KG1 (cell line): ENCODE results near the gene LMAN2L.
"Not testable (repeated sequence)": the region's sequence is repeated elsewhere in the genome, so short reads cannot be mapped to it uniquely, and the experiment has no call there.

ENCODE experiments used
- DNase-seq: peaks from one replicate; lab custom pipeline; 2025; lab: John Stamatoyannopoulos, UW

The LMAN2L gene

DNA sequence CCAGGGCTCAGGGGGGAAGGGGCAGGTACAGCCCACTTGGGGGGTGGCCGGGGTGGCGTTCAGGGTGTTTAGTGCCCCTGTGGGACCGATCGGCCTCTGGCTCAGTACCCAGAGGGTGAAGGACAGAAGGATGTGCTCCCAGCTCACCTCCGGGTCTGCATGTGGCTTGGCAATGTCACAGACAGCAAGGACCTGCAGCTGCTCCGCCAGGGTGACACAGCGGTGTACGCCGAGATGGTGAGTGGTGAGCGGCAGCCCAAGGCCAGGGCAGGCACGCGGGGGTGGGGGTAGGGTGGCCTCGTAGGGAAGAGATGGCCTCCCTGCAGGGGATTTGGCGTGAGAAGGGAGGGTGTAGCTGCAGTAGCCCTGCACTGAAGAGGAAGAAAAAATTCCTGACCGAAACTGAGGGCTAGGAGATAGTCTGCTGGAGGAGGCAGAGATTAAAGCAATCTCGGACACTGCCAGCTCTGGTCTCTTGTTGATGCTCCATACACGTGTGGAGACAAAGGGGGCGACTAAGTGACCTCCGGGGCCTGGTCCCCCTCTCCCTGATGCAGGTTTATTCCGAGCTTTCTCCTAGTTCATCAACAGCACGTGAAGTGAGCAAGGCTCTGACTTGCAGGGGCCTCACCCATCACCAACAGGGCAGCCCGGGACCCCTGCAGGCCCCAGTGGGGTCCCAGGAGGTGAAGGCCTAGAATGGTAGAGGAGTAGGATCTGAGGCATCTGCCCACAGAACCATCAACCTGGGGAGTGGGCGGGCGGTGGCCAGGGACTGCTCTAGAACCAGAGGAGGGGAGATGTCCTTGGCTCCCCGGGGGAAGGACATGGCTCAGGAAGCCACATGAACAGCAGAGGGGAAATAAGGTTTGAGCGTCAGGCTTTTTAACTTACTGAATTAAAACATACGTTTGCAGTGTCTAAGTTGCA is 51.9 kb downstream of the LMAN2L start:
- DNase-seq: no peak

DNA sequence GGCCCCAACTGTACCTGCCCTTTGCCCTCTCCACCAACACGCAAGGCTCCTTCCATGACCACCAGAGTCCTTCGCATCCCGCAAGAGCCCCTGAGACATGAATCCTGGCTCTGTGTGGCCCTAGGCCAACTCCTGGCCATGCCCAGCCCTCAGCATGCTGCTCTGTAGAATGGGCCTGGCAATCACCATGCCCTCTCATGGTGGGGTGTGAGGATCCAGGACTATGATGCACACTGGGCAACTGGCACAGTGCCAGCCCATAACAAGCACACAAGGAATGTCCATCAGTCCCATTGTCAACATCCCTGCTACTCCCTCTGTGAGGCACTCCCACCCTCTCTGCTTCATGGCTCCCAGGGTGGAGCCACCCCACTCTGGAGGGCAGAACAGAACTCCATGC is 52.6 kb downstream of the LMAN2L start:
- DNase-seq: no peak

DNA sequence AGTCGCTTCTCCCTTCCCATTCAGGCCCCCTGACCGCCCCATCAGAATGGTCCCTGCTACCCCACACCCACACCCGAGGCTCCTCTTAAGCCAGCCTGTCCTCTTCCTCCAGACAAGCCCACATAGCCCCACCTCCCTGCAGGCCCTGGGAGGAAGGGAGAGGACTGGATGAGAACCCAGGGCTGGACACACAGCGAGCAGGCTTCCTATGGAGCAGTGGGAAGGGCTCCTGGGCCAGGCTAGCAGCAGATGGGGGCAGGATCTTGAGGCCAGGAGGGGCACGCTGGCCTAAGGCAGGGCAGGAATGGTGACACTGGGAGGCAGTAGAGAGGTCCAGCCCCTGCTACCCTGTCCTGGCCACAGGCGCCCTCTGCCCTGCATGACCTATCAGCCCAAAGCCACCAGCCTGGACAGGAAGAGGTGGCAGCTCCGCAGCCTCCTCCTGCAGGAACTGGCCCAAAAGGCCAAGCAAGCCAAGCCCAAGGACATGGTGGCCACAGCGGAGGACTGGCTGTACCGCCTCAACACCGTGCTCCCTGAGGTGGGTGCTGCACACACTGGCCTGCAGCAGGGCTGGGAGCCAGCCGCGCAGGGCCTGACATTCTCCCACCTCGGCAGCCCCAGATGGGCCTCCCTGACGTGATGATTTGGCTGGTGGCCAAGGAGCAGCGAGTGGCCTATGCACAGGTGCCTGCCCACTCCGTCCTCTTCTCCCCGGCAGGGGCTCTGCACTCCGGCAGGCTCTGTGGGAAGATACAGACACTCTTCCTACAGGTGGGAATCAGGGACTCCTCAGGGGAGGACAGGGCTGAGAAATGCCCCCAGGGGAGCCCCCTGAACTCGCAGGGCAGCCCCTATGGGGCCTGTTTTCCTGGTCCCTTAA is 54.0 kb downstream of the LMAN2L start:
- DNase-seq: no peak

DNA sequence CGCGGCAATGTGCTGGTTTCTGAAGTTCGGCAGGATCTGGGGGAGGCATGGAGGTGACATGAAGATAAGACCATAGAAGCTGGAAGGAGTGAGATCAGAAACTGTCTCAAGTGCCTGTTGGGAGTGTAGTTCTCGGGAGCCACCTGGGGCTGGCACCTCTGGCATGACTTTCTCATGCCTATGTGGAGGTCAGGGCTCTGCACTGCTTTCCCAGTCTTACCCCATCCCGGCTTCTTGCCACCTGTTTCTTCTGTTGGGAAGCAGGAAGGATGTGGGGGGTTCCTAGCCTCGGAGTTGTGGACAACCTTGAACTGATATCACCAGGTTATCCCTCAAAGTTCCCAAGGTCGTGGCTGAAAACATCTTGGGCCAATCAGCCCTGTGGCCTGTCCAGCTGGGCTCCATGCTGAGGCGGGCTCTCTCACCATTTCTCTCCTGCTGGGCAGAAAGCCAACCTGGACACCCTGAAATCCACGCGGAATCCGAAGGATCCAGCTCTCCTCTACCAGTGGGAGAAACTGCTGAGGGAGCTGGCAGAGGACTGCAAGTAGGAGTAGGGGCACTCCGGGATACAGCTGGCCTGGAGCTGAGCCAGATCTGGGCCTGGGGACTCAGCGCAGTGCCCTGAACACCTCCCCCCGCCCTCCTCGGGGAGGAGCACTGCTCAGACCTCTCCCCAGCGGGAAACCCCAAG is 54.8 kb downstream of the LMAN2L start:
- DNase-seq: no peak

DNA sequence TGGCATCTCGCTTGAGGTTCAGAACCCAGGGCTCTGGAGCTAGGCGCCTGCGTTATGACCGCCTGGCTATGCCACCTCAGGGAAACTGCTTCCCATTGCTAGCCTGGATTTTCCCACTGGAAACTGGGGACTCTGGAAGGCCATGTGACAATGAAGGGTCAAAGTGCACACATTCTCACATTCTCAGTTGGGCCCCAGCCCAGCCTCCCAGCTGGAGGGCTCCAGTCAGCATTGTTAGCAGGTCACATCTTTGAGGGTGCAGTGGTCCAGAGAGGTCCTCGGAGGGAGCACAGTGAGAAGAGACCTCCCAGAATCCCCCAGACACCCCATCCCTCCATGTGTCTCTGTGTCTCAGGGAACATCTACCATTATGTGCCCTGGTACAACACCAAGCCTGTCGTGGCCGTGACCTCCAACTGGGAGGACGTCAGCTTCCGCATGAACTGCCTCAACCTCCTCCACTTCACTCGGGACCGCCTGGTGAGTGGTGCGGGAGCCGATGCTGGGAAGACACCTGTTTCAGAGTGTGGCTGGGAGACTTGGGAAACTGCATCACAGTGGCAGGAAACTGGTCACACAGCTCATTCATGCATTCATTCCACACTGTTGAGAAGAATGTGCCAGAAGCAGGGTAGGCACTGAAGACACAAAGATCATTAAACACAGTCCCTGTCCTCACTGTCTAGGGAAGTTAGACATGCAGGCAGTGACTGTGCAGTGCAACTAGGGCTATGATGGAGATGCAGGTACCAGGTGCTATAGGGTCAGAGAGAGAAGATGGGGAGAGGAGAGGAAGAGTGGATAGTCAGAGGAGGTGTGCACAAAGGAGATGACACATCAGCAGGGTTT is 55.7 kb downstream of the LMAN2L start:
- DNase-seq: no peak

DNA sequence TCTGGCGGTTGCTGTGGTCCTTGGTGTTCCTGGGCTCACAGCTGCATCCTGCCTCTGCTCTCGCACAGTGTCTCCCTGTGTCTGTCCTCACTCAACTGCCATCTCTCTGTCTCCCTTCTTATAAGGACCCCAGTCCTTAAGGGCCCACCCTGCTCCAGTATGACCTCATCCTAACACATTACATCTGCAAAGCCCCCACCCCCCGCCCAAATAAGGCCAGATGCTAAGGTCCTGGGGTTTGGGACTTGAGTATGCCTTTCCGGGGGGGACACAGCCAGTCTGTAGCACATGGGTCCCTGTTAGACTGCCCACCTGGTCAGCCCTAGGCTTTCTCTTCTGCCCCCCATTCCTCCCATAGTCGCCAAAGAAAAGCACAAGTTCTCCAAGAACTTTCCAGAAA is 56.6 kb downstream of the LMAN2L start:
- DNase-seq: no peak

DNA sequence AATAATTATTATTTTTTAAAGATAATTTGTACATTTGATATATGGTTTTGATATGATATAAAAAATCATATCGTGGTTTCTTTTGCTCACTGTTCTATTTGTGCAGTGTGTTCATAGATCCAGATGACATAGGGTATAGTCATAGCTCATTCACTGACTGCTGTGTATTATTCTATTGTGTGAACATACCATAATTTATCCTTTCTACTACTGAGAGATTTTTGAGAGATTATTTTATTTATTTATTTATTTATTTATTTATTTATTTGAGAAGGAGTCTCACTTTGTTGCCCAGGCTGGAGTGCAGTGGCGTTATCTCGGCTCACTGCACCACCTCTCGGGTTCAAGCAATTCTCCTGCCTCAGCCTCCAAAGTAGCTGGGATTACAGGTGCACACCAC is 58.3 kb downstream of the LMAN2L start:
- DNase-seq: no peak

DNA sequence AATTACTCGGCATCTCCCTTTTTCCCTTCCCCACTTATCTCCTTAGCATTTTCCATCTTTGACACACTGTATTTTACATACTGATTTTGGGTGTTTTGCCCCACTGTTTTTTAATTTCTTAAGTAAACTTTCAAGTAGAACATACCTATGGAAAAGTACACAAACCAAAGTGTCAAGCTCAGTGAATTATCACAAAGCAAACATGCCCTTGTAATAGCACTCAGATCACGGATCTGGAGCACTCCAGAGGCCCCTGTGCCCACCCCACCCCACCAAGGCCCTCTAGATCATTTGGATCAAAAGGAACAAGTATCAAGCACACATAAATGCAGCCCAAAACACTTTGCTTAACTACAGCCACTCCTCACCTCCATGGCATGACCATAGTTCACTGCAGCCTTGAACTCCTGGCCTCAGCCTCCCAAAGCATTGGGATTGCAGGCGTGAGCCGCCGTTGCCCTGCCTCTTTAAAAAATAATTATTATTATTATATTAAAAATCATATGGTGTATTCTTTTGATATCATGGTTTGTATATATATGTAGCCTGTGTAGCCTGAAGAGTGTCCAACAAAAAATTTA is 59.2 kb downstream of the LMAN2L start:
- DNase-seq: no peak

DNA sequence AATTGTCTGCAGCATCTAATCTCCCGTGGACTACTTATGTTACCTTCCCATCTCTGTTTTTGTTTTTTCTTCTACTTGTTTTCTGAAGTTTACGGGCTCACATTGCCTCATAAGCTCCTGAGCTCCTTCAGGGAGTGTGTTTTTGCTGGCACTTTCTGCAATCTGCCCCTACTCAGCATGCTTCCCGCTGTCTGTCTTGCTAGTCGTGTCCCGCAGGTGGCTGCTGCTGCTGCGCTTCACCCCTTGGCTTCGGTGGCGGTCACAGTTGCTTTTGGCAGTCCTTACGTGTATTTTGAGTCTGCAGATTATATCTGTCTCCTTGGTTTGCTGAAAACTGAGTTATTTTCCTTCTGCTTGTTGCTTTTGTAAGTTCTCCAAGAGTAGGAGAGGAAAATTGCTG is 60.0 kb downstream of the LMAN2L start:
- no peak for DNase-seq

DNA sequence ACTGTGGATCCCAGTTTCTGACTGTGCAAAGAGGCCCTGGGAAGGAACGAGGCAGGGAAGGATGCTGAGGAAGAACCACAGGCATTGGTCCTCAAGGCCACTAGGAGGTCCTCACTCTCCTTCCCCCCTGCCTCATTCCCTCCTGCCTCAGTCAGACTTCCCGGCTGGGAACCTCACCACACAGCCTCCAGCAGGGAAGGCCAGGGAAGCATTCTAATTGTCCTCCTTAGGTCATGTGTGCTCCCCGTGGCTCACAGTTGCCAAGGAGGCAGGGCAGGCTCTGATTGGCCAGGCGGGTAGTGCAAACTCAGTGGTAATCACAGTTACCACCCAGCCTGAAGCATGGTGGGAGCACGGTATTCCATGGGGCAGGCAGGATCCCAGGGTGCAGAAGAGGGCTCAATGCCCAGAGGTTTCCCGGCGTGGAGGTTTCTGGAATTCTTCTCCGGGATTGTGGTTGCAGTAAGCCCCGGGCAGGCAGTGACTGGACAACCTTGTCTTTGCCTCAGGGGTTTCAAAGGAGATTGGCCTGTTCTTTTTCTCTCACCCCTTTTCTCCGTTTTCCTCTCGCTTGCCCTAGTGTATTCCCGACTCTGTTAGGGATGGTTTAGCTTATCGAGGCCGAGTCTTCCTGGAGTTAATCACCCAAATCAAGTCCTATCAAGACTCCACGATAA is 70.2 kb downstream of the LMAN2L start:
- no peak for DNase-seq

DNA sequence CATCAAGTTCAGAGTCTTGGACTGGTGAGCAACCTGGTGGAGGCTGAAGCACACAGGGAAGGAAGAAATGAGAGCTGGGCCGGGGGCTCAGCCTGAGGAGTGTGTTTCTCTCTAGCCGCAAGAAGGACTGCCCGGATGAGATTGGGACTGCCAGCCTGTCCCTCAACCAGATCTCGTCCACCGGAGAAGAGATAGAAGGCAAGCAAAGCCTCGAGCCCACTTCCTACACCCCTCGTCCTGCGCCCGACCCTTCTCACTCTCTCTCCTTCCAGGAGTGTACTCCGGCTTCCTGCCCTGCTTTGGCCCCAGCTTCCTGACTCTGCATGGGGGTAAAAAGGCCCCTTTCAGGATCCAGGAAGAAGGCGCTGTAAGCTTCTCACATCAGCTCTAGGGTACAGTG is 71.1 kb downstream of the LMAN2L start:
- DNase-seq: no peak

DNA sequence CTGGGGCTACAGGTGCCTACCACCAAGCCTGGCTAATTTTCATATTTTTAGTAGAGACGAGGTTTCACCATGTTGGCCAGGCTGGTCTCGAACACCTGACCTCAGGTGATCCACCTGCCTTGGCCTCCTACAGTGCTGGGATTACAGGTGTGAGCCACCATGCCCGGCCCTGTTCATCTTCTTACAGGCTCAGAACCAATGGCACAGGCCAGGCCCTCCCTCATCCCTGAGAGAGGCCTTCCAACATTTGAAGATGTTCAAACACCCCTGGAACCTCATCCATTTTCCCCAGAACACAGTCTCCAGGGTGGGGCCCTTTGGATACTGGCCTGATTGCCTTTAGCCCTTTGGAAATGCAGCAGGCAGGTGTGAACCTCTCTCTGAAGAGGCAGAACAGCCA is 74.1 kb downstream of the LMAN2L start:
- not testable (repeated sequence) for DNase-seq

DNA sequence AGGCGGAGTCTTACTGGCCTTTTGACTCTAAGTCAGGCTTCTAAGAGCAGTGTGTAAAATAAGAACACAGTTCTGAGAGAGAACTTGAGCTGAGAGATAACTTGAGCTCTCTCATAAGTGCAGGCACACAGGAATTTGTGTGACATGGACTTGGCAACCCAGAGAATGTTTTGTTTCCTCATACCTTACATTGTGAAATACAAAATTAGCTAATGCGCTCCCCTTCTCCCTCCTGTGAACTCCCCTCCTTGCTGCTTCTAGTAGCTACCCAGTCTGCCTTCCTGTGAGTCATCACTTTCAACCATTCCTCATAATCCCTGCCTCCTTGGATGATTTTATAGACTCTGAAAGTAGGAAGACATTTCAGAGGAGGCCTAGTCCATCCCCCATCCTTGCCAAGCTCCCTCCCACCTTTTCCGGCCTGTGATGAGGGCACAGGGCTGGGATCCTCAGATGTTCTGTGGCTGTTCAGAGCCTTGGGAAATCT is 74.7 kb downstream of the LMAN2L start:
- no peak for DNase-seq

DNA sequence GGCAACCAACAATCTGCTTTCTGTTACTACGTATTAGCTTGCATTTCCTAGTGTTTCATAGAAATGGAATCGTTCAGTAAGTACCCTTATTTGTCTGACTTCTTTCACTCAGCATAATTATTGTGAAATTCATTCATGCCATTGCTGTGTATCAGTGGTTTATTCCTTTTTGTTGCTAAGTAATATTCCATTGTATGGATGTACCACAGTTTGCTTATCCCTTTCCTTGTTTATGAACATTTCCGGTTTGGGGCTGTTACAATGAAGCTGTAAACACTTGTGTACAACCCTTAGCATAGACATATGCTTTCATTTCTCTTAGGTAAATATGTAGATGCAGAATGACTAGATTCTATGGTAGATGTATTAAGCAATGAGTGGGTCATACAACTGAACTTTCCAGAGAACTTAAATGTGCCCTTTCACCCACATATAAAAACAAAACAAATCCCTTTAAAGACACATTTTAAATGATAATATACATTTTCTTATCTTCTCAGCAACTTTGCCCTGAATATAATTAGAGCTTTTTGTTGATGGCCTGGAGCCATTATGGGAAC is 75.4 kb downstream of the LMAN2L start:
- no peak for DNase-seq

DNA sequence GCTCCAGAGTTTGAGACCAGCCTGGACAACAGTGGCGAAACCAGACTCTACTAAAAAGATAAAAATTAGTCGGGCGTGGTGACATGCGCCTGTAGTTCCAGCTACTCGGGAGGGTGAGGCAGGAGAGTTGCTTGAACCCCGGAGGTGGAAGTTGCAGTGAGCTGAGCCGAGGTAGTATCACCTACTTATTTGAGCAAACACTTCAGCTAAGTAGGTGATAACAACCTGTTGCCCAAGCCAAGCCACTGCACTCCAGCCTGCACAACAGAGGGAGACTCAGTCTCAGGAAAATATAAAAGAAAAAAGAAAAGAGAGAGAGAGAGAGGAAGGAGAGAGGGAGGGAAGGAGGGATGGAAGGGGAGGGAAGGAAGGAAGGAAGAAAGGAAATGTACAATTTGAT is 76.0 kb downstream of the LMAN2L start:
- DNase-seq: no peak

DNA sequence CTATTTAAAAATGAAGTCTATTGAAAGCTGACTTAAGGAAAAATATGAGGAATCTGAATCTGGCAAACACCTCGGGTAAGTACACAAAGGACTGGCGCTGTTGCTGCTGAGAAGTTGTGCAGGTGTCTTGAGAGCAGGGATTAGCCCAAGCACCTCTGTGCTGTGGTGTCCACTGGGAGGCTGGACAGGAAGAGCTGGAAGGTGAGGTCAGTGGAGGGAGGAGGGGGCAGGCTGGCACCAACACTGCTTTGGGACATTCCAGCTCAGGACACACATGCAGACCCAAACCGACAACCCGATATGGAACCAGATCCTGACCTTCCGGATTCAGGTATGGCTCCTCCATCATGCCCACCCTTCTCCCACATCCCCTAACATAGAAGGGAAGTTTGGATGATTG is 76.7 kb downstream of the LMAN2L start:
- no peak for DNase-seq

DNA sequence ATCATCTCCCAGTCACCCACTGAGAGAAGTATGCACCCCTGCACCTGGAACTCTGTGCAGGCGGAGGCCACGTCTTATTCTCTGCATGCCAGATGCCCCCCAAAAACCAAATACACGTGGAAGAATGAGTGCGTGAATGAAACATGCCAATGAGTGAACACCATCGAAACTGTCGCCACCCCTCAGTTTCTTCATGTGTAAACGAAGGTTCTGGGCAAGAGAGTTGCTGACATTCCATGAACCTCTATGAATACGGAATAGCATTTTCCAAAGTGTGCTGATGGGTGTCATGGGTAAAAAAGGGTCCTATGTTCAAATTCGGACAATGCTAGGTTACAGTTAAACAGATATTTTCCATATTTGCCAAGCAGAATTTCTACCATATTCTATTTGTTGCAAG is 77.5 kb downstream of the LMAN2L start:
- no peak for DNase-seq

DNA sequence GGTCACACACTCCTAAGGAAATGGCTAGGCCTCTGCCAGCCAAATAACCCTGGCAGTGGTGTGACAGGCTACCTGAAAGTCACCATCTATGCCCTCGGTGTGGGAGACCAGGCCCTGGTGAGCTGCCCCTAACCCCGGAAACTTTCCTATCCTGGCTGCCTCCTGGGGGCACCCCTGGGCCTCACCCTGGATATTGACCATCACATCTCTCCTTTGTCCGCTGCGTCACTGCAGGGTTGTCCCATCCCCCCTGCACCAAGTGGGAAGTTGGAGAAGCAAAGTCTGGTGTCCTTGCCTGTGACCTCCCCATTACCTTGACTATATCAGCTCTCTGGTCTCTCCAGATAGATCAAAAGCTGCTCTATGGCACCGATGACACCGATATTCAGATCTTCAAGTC is 78.5 kb downstream of the LMAN2L start:
- no peak for DNase-seq

DNA sequence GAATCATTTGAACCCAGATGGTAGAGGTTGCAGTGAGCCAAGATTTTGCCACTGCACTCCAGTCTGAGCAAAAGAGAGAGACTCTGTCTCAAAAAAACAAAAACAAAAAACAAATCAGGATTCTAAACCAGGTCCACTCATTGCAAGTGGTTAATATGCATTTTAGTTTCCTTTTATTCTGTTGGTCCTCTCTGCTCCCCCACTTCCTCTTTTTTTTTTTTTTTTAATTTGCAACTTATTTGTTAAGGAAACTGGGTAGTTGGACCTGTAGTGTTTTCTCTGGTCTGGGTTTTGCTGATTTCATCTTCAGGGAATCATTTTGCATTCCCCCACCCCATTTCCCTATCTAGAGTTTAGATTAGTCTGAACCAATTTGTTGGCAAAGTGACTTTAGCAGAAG is 83.3 kb downstream of the LMAN2L start:
- no peak for DNase-seq
